HEK293 (cell line): Measurements from ENCODE around the gene PALM3.
A peak's percentile ranks its signal among the peaks of the same experiment; 100 is the strongest.

Source experiments
- CTCF ChIA-PET: fragments of 350-600 bp; formaldehyde crosslinking; extraction: SDS; loops from one replicate; lab custom pipeline; 2021; ENCODE audit warnings: antibody characterized with exemption; lab: Yijun Ruan, JAX
- POLR2A ChIA-PET: fragments of 300-600 bp; formaldehyde crosslinking; extraction: SDS; loops from one replicate; lab custom pipeline; 2020; ENCODE audit warnings: antibody characterized with exemption, inconsistent platforms; lab: Yijun Ruan, JAX
- H3K27ac ChIP-seq: fragments of 200-500 bp; sonication (Bioruptor generic); 2 replicates; pipeline ENCODE4 v1.5.1; 2014; ENCODE audit warnings: low read depth, low read length, control low read depth, inconsistent platforms; ENCODE audit errors: extremely low read depth
- H3K36me3 ChIP-seq, 2 experiments: fragments of 200-500 bp in 1 of 2; sonication (Bioruptor generic) in 1 of 2; 1 replicate in 1 of 2; 2 replicates in 1 of 2; pipeline ENCODE4 v1.5.1; 2014 to 2017; ENCODE audit warnings: inconsistent platforms in 2 of 2, low read length in 2 of 2; ENCODE audit not compliant: control insufficient read depth in 2 of 2, insufficient read depth in 1 of 2
- H3K4me1 ChIP-seq: fragments of 200-500 bp; sonication (Bioruptor generic); 2 replicates; pipeline ENCODE4 v1.5.1; 2014; ENCODE audit warnings: mild to moderate bottlenecking, low read length, inconsistent platforms; ENCODE audit not compliant: control insufficient read depth, insufficient read depth
- H3K4me3 ChIP-seq: 2 replicates; pipeline ENCODE4 v1.5.1; 2011; ENCODE audit warnings: low read depth, mild to moderate bottlenecking, control low read depth, low read length, moderate library complexity
- H3K9me3 ChIP-seq: fragments of 200-500 bp; sonication (Bioruptor generic); 2 replicates; pipeline ENCODE4 v1.5.1; 2014; ENCODE audit warnings: low read depth, low read length, inconsistent platforms; ENCODE audit not compliant: control insufficient read depth, insufficient read depth
- HIC1 ChIP-seq: fragments of 450-650 bp; formaldehyde crosslinking; IDR thresholded peaks from 2 replicates; pipeline ENCODE4 v1.5.1; 2016; ENCODE audit warnings: missing biosample characterization, missing genetic modification characterization
- KLF8 ChIP-seq: fragments of 450-650 bp; formaldehyde crosslinking; IDR thresholded peaks from 2 replicates; pipeline ENCODE4 v1.5.1; 2016; ENCODE audit warnings: missing biosample characterization, missing genetic modification characterization
- SETDB1 ChIP-seq: IDR thresholded peaks from one replicate; pipeline ENCODE4 v1.6.1; 2017; ENCODE audit warnings: mild to moderate bottlenecking, low read length, moderate library complexity, mixed read lengths; ENCODE audit not compliant: insufficient read length
- TRIM28 ChIP-seq: IDR thresholded peaks from 2 replicates; pipeline ENCODE4 v1.6.1; 2011; ENCODE audit warnings: low read length, control low read depth, borderline replicate concordance
- TSHZ1 ChIP-seq: fragments of 450-650 bp; formaldehyde crosslinking; IDR thresholded peaks from 2 replicates; pipeline ENCODE4 v1.5.1; 2016; ENCODE audit warnings: missing biosample characterization, missing genetic modification characterization, borderline replicate concordance
- ZNF280D ChIP-seq: fragments of 450-650 bp; formaldehyde crosslinking; IDR thresholded peaks from 2 replicates; pipeline ENCODE4 v1.5.1; 2016; ENCODE audit warnings: missing biosample characterization, missing genetic modification characterization
- ZNF768 ChIP-seq: fragments of 450-650 bp; formaldehyde crosslinking; IDR thresholded peaks from 2 replicates; pipeline ENCODE4 v1.5.1; 2018; ENCODE audit warnings: missing biosample characterization, mild to moderate bottlenecking, missing genetic modification characterization
- TF ChIP-seq, protein P1 (sequence below): fragments of 450-650 bp; formaldehyde crosslinking; IDR thresholded peaks from 2 replicates; pipeline ENCODE4 v1.5.1; 2016; ENCODE audit warnings: missing biosample characterization, missing genetic modification characterization
- TF ChIP-seq, protein P2 (sequence below): fragments of 450-650 bp; formaldehyde crosslinking; IDR thresholded peaks from 2 replicates; pipeline ENCODE4 v1.5.1; 2017; ENCODE audit warnings: missing biosample characterization, missing genetic modification characterization
- TF ChIP-seq, protein P3 (sequence below): fragments of 450-650 bp; formaldehyde crosslinking; IDR thresholded peaks from 2 replicates; pipeline ENCODE4 v1.5.1; 2016; ENCODE audit warnings: missing biosample characterization, missing genetic modification characterization

Gene PALM3

DNA sequence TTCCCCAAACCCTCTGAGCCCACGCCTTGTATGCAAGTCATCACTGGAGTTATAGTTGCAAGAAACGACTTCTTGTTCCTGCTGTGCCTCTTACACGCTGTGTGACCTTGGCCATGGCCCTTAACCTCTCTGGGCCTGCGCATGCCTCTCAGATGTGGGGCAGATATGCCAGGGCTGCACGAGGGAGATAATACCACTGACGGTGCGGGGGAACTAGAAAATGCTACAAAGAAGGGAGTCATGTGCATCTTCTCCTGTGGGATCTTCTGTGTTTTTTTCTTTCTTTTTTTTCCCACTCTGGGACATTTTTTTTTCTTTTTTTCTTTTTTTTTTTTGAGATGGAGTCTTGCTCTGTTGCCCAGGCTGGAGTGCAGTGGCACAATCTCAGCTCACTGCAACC, 33.0 kb upstream of the PALM3 start:
- Histone ChIP-seq H3K36me3 (peaks cover 10 to 22% of the 10 kb centered on the region in 2 experiments; a peak in 2 of 3 replicates), H3K9me3 (no peaks in the 10 kb centered on the region), H3K4me1 (no peaks in the 10 kb centered on the region), H3K4me3 (no peak overlapping the region), H3K27ac (no peak overlapping the region)
- CTCF ChIA-PET: interaction anchor here (1.2 to 1.8 kb wide), 2 partner anchors 19 kb away, joined by 4 to 6 read pairs; no protein-coding TSS in a partner anchor
- POLR2A ChIA-PET: interaction anchor here (1.1 to 1.7 kb wide), 2 partner anchors 23 to 42 kb away, joined by 3 to 7 read pairs; partner anchors contain the start of genes ASF1B and PRKACA
- peak; percentile 82 for TF ChIP-seq ZNF768 (tag by site-specific recombination)
- TF ChIP-seq, protein P1, sequence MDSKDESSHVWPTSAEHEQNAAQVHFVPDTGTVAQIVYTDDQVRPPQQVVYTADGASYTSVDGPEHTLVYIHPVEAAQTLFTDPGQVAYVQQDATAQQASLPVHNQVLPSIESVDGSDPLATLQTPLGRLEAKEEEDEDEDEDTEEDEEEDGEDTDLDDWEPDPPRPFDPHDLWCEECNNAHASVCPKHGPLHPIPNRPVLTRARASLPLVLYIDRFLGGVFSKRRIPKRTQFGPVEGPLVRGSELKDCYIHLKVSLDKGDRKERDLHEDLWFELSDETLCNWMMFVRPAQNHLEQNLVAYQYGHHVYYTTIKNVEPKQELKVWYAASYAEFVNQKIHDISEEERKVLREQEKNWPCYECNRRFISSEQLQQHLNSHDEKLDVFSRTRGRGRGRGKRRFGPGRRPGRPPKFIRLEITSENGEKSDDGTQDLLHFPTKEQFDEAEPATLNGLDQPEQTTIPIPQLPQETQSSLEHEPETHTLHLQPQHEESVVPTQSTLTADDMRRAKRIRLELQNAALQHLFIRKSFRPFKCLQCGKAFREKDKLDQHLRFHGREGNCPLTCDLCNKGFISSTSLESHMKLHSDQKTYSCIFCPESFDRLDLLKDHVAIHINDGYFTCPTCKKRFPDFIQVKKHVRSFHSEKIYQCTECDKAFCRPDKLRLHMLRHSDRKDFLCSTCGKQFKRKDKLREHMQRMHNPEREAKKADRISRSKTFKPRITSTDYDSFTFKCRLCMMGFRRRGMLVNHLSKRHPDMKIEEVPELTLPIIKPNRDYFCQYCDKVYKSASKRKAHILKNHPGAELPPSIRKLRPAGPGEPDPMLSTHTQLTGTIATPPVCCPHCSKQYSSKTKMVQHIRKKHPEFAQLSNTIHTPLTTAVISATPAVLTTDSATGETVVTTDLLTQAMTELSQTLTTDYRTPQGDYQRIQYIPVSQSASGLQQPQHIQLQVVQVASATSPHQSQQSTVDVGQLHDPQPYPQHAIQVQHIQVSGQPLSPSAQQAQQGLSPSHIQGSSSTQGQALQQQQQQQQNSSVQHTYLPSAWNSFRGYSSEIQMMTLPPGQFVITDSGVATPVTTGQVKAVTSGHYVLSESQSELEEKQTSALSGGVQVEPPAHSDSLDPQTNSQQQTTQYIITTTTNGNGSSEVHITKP (tag by site-specific recombination): no peak
- TF ChIP-seq, protein P2, sequence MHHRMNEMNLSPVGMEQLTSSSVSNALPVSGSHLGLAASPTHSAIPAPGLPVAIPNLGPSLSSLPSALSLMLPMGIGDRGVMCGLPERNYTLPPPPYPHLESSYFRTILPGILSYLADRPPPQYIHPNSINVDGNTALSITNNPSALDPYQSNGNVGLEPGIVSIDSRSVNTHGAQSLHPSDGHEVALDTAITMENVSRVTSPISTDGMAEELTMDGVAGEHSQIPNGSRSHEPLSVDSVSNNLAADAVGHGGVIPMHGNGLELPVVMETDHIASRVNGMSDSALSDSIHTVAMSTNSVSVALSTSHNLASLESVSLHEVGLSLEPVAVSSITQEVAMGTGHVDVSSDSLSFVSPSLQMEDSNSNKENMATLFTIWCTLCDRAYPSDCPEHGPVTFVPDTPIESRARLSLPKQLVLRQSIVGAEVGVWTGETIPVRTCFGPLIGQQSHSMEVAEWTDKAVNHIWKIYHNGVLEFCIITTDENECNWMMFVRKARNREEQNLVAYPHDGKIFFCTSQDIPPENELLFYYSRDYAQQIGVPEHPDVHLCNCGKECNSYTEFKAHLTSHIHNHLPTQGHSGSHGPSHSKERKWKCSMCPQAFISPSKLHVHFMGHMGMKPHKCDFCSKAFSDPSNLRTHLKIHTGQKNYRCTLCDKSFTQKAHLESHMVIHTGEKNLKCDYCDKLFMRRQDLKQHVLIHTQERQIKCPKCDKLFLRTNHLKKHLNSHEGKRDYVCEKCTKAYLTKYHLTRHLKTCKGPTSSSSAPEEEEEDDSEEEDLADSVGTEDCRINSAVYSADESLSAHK (tag by site-specific recombination): 0 out of 2 replicates have a peak, but pooled peaks have one; percentile 24
- TF ChIP-seq, protein P3, sequence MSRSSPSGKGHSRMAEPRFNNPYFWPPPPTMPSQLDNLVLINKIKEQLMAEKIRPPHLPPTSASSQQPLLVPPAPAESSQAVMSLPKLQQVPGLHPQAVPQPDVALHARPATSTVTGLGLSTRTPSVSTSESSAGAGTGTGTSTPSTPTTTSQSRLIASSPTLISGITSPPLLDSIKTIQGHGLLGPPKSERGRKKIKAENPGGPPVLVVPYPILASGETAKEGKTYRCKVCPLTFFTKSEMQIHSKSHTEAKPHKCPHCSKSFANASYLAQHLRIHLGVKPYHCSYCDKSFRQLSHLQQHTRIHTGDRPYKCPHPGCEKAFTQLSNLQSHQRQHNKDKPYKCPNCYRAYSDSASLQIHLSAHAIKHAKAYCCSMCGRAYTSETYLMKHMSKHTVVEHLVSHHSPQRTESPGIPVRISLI (tag by site-specific recombination): peak; percentile 74; the same call in 1 of the 2 replicates

DNA sequence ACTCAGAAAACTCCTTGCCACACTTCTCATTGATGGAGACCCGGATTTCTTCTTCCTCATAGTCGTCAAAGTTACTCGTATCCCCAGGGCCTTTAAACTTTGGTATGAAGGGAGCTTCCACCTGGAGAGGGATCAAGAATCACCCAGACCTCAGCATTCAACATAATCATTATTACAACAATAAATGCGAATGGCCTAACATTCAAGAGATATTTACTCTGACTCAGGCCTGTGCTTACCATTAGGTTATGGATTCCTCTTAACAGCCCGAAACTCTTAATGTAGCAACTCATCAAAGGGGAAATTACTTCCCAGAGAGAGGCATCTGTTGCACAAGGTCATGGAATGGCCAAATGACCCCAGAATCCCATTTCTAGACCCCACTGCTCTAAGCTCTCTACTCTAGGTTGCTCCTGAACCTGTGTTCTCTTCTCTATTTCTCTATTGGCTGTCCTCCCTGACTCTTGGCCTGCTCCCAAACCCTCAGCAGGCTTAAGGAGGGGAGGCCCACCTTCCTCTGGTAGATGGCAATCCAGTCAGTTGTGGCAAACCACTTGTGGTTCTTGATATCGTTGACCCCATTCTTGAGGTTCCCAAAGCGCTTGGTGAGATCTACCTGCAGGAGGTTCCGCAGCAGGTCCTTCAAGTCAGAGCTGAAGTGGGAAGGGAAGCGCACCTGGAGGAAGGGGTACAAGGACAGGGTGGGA, 31.4 kb upstream of the PALM3 start:
- Histone ChIP-seq H3K27ac (no peak overlapping the region), H3K36me3 (peaks cover 2 to 29% of the 10 kb centered on the region in 2 experiments; a peak in 2 of 3 replicates)
- no peak for TF ChIP-seq TSHZ1 (tag by site-specific recombination)
- peak; percentile 97 for TF ChIP-seq SETDB1
- TF ChIP-seq TRIM28: peak; percentile 84; the same call in 1 of the 2 replicates
- no peak for TF ChIP-seq HIC1 (tag by site-specific recombination)
- TF ChIP-seq KLF8 (tag by site-specific recombination): 0 out of 2 replicates have a peak, but pooled peaks have one; percentile 16
- TF ChIP-seq ZNF280D (tag by site-specific recombination): 0 out of 2 replicates have a peak, but pooled peaks have one; percentile 27
- TF ChIP-seq, all 188 proteins: peak for 4
- H3K9me3 ChIP-seq: no peaks in the 10 kb centered on the region
- no peaks in the 10 kb centered on the region for H3K4me1 ChIP-seq
- no peak overlapping the region for H3K4me3 ChIP-seq
- ChIA-PET POLR2A (no interaction called here), CTCF (interaction anchor here (0.6 to 1.8 kb wide), 4 partner anchors 18 to 296 kb away, joined by 3 to 6 read pairs (median 3); no protein-coding TSS in a partner anchor)
